SK-N-MC (cell line): ENCODE measurements around the gene SPAG4.

Source experiments
- DNase-seq: peaks from one replicate; pipeline ENCODE4 v3.0.0-alpha.2; 2011; ENCODE audit warnings: low read depth, low spot score
- H3K27ac ChIP-seq: fragments of 200-600 bp; sonication (generic); 2 replicates; pipeline ENCODE4 v1.5.1; 2016; ENCODE audit warnings: mixed run types
- H3K36me3 ChIP-seq: fragments of 200-600 bp; sonication (generic); 2 replicates; pipeline ENCODE4 v1.6.1; 2017; ENCODE audit warnings: antibody characterized with exemption, low read length, mixed read lengths; ENCODE audit not compliant: insufficient read depth
- H3K4me3 ChIP-seq: fragments of 200-600 bp; sonication (generic); 2 replicates; pipeline ENCODE4 v1.5.1; 2016
- H3K9ac ChIP-seq: fragments of 200-600 bp; sonication (generic); 2 replicates; pipeline ENCODE4 v1.8.0; 2017; ENCODE audit warnings: mixed run types, mixed read lengths; ENCODE audit not compliant: insufficient read length
- H3K9me3 ChIP-seq: fragments of 200-600 bp; sonication (generic); 2 replicates; pipeline ENCODE4 v1.6.1; 2017; ENCODE audit warnings: low read depth, mild to moderate bottlenecking, antibody characterized with exemption, low read length, moderate library complexity, mixed read lengths
- EZH2 ChIP-seq: fragments of 200-600 bp; sonication (generic); IDR thresholded peaks from one replicate; pipeline ENCODE4 v1.6.1; 2017; ENCODE audit warnings: antibody characterized with exemption
- FOXP2 ChIP-seq: optimal IDR thresholded peaks from 2 replicates; pipeline ENCODE3; 2011; ENCODE audit warnings: mild to moderate bottlenecking, moderate library complexity; ENCODE audit not compliant: insufficient read depth; ENCODE audit errors: extremely low read length, control extremely low read depth
- POLR2AphosphoS5 ChIP-seq: IDR thresholded peaks from 2 replicates; pipeline ENCODE4 v1.6.1; 2012; ENCODE audit warnings: mild to moderate bottlenecking, low read depth, low read length, borderline replicate concordance

SPAG4 gene

GRCh38 chr20:35582131-35582530 is 33.5 kb upstream of the SPAG4 start:
- Histone ChIP-seq H3K4me3 (no peak overlapping the region), H3K9ac (no peak overlapping the region), H3K36me3 (no peaks in the 10 kb centered on the region), H3K27ac (no peak overlapping the region), H3K9me3 (no peaks in the 10 kb centered on the region)
- no peak for DNase-seq
- TF ChIP-seq FOXP2, result no peak
- TF ChIP-seq EZH2, result no peak

DNA sequence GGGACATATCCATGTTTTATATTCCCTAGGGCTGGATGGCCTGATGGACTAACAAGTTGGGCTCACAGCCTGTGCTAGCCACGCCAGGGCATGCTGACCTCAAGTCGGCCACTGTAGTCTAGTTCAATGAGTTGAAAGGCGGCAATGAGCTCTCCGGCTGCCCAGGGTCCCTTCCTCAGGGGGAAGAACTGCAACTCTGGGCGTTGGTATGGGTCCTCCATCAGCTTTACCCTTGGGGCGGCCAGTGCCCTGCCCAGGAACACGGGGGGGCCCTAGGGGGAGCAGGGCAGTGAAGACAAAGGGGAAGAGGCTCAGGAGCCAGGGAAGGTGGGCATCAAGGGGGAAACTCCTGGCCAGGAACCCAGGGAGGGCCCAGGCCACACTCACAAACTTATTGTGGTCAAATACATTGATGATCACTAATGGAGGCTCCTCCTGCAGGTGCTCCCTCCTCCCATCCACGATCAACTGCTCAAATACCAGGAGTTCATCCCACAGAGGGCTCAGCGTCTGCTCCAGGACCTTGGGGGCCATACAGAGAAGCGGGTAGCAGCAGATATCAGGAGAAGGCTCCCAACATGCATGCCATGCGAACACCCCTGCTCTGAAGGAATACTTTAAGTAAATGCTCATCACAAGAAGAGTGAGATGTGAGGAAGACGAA is 32.8 kb upstream of the SPAG4 start:
- no peak for DNase-seq
- no peak for TF ChIP-seq EZH2
- Histone ChIP-seq H3K9me3 (no peaks in the 10 kb centered on the region), H3K36me3 (no peaks in the 10 kb centered on the region), H3K4me3 (no peak overlapping the region), H3K9ac (no peak overlapping the region), H3K27ac (no peak overlapping the region)

GRCh38 chr20:35583636-35584560 is 31.7 kb upstream of the SPAG4 start:
- H3K36me3 ChIP-seq, result no peaks in the 10 kb centered on the region
- H3K9me3 ChIP-seq, result no peaks in the 10 kb centered on the region
- no peak overlapping the region for H3K9ac ChIP-seq
- TF ChIP-seq EZH2 (no peak), FOXP2 (no peak), POLR2AphosphoS5 (no peak)
- H3K4me3 ChIP-seq, result no peak overlapping the region
- DNase-seq, result no peak
- H3K27ac ChIP-seq, result no peak overlapping the region

- Histone ChIP-seq H3K27ac (no peak overlapping the region), H3K36me3 (no peaks in the 10 kb centered on the region), H3K4me3 (no peak overlapping the region), H3K9me3 (no peaks in the 10 kb centered on the region), H3K9ac (no peak overlapping the region)
- TF ChIP-seq FOXP2, result no peak
- no peak for TF ChIP-seq POLR2AphosphoS5
- TF ChIP-seq EZH2, result no peak
- DNase-seq, result no peak
Measured at GRCh38 chr20:35586751-35587425, 28.7 kb upstream of the SPAG4 start.

- TF ChIP-seq FOXP2 (no peak), POLR2AphosphoS5 (no peak), EZH2 (no peak)
- H3K27ac ChIP-seq, result no peak overlapping the region
Measured at GRCh38 chr20:35587436-35587835, 28.2 kb upstream of the SPAG4 start.

GRCh38 chr20:35588397-35588796 is 27.2 kb upstream of the SPAG4 start:
- TF ChIP-seq POLR2AphosphoS5 (no peak), EZH2 (no peak), FOXP2 (no peak)
- no peak overlapping the region for H3K9ac ChIP-seq

More at GRCh38 chr20:35587436-35587835, 28.2 kb upstream of the SPAG4 start:
- no peaks in the 10 kb centered on the region for H3K9me3 ChIP-seq
- H3K9ac ChIP-seq, result no peak overlapping the region
- no peak for DNase-seq
- H3K4me3 ChIP-seq, result no peak overlapping the region
- no peaks in the 10 kb centered on the region for H3K36me3 ChIP-seq

GRCh38 chr20:35592339-35592974 is 23.2 kb upstream of the SPAG4 start:
- Histone ChIP-seq H3K4me3 (no peak overlapping the region), H3K9me3 (no peaks in the 10 kb centered on the region), H3K9ac (no peak overlapping the region), H3K27ac (no peak overlapping the region), H3K36me3 (no peaks in the 10 kb centered on the region)
- no peak for DNase-seq
- TF ChIP-seq FOXP2, result no peak
- no peak for TF ChIP-seq POLR2AphosphoS5
- no peak for TF ChIP-seq EZH2

More at GRCh38 chr20:35588397-35588796, 27.2 kb upstream of the SPAG4 start:
- no peak for DNase-seq
- no peak overlapping the region for H3K4me3 ChIP-seq
- H3K9me3 ChIP-seq, result no peaks in the 10 kb centered on the region
- H3K36me3 ChIP-seq, result no peaks in the 10 kb centered on the region
- H3K27ac ChIP-seq, result no peak overlapping the region

DNA sequence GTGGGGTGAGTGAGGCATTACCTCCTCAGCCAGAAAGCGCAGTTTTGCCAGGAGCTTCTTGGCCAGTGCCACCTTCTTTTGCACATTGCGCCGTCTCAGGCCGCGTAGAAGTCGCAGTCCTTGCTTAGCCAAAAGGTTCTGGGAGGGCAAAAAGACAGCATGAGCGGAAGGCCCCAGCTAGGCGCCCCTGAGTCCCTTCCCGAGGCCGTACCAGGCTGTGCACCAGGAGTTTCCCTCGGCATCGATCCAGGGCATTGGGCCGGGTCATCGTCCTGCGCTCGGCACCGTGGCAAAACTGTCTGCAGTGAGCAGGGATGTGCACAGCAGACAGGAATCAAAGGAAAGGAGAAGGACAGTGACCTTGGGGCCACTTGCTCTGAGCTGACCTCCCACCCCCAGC is 20.2 kb upstream of the SPAG4 start:
- Histone ChIP-seq H3K36me3 (no peaks in the 10 kb centered on the region), H3K27ac (no peak overlapping the region), H3K4me3 (no peak overlapping the region), H3K9me3 (no peaks in the 10 kb centered on the region), H3K9ac (no peak overlapping the region)
- TF ChIP-seq POLR2AphosphoS5, result no peak
- no peak for DNase-seq
